Astrocyte (in vitro differentiated cells and primary cell): ENCODE results near the gene SHCBP1L. TPM values are rescaled to one million over a fixed set of nuclear protein-coding genes. Genes with fewer than 3 reads are reported as not detected.
A peak's percentile ranks its signal among the peaks of the same experiment; 100 is the strongest.
"Not testable (repeated sequence)": the region's sequence is repeated elsewhere in the genome, so short reads cannot be mapped to it uniquely, and the experiment has no call there.

ENCODE experiments used
- DNase-seq: peaks from one replicate; pipeline ENCODE4 v3.0.0-alpha.2; 2010; ENCODE audit warnings: low read depth
- FAIRE-seq: peaks from 2 replicates; lab custom pipeline; 2011; peaks lifted over from hg19 to GRCh38; lab: Jason Lieb, UNC
- H2AFZ ChIP-seq: 2 replicates; pipeline ENCODE4 v1.6.0; 2012; ENCODE audit warnings: low read depth, low read length, inconsistent platforms
- H3K27ac ChIP-seq: 2 replicates; pipeline ENCODE4 v1.5.1; 2011; ENCODE audit warnings: low read depth, low read length, inconsistent platforms
- H3K27me3 ChIP-seq: 2 replicates; pipeline ENCODE4 v1.6.0; 2011; ENCODE audit warnings: low read length, inconsistent platforms; ENCODE audit not compliant: insufficient read depth
- H3K36me3 ChIP-seq: 2 replicates; pipeline ENCODE4 v1.5.1; 2011; ENCODE audit warnings: low read length, inconsistent platforms; ENCODE audit not compliant: insufficient read depth
- H3K4me1 ChIP-seq: 2 replicates; pipeline ENCODE4 v1.5.1; 2011; ENCODE audit warnings: low read length, inconsistent platforms; ENCODE audit not compliant: insufficient read depth
- H3K4me2 ChIP-seq: 2 replicates; pipeline ENCODE4 v1.6.0; 2012; ENCODE audit warnings: low read length, inconsistent platforms
- H3K4me3 ChIP-seq: 2 replicates; pipeline ENCODE4 v1.5.1; 2011; ENCODE audit warnings: low read depth, mild to moderate bottlenecking, low read length, inconsistent platforms; ENCODE audit not compliant: insufficient read depth
- H3K79me2 ChIP-seq: 2 replicates; pipeline ENCODE4 v1.6.0; 2012; ENCODE audit warnings: mild to moderate bottlenecking, low read length, inconsistent platforms; ENCODE audit not compliant: insufficient read depth
- H3K9ac ChIP-seq: 2 replicates; pipeline ENCODE4 v1.6.0; 2012; ENCODE audit warnings: mild to moderate bottlenecking, low read length, inconsistent platforms
- H3K9me3 ChIP-seq: 2 replicates; pipeline ENCODE4 v1.5.1; 2012; ENCODE audit warnings: low read depth, mild to moderate bottlenecking, low read length, inconsistent platforms; ENCODE audit not compliant: insufficient read depth
- H4K20me1 ChIP-seq: 2 replicates; pipeline ENCODE4 v1.6.0; 2012; ENCODE audit warnings: low read length, inconsistent platforms; ENCODE audit not compliant: insufficient read depth
- H3K27ac Mint-ChIP-seq: one replicate; pipeline ENCODE4 v1.8.0; 2021; ENCODE audit warnings: mild to moderate bottlenecking, mixed read lengths; ENCODE audit not compliant: unreplicated experiment
- H3K27me3 Mint-ChIP-seq: one replicate; pipeline ENCODE4 v1.8.0; 2021; ENCODE audit warnings: low read depth, mixed read lengths; ENCODE audit not compliant: unreplicated experiment
- H3K36me3 Mint-ChIP-seq: one replicate; pipeline ENCODE4 v1.8.0; 2021; ENCODE audit warnings: low read depth, mixed read lengths; ENCODE audit not compliant: unreplicated experiment
- H3K4me1 Mint-ChIP-seq: one replicate; pipeline ENCODE4 v1.8.0; 2021; ENCODE audit warnings: low read depth, mixed read lengths; ENCODE audit not compliant: unreplicated experiment
- H3K4me3 Mint-ChIP-seq: one replicate; pipeline ENCODE4 v1.8.0; 2021; ENCODE audit warnings: mild to moderate bottlenecking, moderate library complexity, mixed read lengths; ENCODE audit not compliant: unreplicated experiment
- H3K9me3 Mint-ChIP-seq: one replicate; pipeline ENCODE4 v1.8.0; 2021; ENCODE audit warnings: mild to moderate bottlenecking, mixed read lengths; ENCODE audit not compliant: unreplicated experiment
- EZH2 ChIP-seq: IDR thresholded peaks from 2 replicates; pipeline ENCODE4 v1.6.1; 2012; ENCODE audit warnings: mild to moderate bottlenecking, low read length, inconsistent platforms; ENCODE audit not compliant: insufficient read depth
- total RNA-seq: library from RNA; stranded (reverse); gene quantifications from 2 replicates; pipeline ENCODE4 v1.2.1, GENCODE V29; 2021
- TF ChIP-seq, protein P1 (sequence below): IDR thresholded peaks from 2 replicates; pipeline ENCODE4 v1.5.1; 2011; ENCODE audit warnings: low read depth, mild to moderate bottlenecking, inconsistent platforms, low read length, moderate library complexity; ENCODE audit not compliant: insufficient read depth

Gene SHCBP1L
- total RNA-seq, 1 donor from 2014 or later, result not detected

DNA sequence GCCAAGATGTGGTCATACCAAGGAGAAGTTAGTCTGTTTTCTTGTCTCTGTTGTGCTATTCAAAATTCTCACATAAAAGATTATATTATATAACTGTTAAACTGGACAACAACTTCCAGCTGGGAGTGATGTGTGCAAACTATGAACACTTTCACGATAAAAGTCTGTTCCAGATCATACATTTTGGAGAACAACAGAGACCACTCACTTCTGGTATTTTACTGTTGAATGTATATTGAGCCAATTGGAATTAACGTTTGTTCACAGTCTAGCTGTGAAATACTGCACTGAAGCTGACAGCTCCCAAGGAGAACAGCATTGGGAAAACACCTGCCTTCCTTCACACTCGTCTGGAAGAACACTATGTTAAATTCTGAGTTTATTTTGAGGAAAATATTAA is 860 bp upstream of the SHCBP1L start:
- Histone ChIP-seq H3K4me1 (peaks cover 11% of the 10 kb centered on the region), H3K27ac (no peak overlapping the region), H3K4me3 (no peak overlapping the region), H4K20me1 (peaks cover 3% of the 10 kb centered on the region), H3K9ac (no peak overlapping the region), H2AFZ (no peak overlapping the region), H3K4me2 (no peak overlapping the region), H3K79me2 (no peaks in the 10 kb centered on the region), H3K27me3 (no peaks in the 10 kb centered on the region), H3K36me3 (no peaks in the 10 kb centered on the region), H3K9me3 (no peaks in the 10 kb centered on the region)
- DNase-seq, result no peak
- TF ChIP-seq, protein P1, sequence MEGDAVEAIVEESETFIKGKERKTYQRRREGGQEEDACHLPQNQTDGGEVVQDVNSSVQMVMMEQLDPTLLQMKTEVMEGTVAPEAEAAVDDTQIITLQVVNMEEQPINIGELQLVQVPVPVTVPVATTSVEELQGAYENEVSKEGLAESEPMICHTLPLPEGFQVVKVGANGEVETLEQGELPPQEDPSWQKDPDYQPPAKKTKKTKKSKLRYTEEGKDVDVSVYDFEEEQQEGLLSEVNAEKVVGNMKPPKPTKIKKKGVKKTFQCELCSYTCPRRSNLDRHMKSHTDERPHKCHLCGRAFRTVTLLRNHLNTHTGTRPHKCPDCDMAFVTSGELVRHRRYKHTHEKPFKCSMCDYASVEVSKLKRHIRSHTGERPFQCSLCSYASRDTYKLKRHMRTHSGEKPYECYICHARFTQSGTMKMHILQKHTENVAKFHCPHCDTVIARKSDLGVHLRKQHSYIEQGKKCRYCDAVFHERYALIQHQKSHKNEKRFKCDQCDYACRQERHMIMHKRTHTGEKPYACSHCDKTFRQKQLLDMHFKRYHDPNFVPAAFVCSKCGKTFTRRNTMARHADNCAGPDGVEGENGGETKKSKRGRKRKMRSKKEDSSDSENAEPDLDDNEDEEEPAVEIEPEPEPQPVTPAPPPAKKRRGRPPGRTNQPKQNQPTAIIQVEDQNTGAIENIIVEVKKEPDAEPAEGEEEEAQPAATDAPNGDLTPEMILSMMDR, result no peak
- no peak for TF ChIP-seq EZH2
- Mint-ChIP-seq H3K36me3 (no peaks in the 10 kb centered on the region), H3K9me3 (no peaks in the 10 kb centered on the region), H3K27me3 (no peaks in the 10 kb centered on the region), H3K4me3 (no peak overlapping the region), H3K4me1 (peaks cover 10% of the 10 kb centered on the region), H3K27ac (no peak overlapping the region)
- no peak for FAIRE-seq

DNA sequence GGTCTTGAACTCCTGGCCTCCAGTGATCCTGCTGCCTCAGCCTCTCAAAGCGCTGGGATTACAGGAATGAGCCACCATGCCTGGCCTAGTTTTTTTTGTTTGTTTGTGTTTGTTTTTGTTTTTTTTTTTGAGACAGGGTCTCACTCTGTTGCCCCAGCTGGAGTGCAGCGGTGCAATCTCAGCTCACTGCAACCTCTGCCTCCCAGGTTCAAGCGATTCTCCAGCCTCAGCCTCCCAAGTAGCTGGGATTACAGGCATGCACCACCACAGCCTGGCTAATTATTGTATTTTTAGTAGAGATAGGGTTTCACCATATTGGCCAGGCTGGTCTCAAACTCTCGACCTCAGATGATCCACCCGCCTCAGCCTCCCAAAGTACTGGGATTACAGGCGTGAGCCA is 9.6 kb downstream of the SHCBP1L start:
- not testable (repeated sequence) for H3K4me2 ChIP-seq, FAIRE-seq, H4K20me1 ChIP-seq, H3K4me1 ChIP-seq, H2AFZ ChIP-seq, H3K27me3 ChIP-seq, H3K27me3 Mint-ChIP-seq, H3K4me3 Mint-ChIP-seq, H3K27ac ChIP-seq, H3K9me3 ChIP-seq, H3K9ac ChIP-seq, DNase-seq, H3K9me3 Mint-ChIP-seq, H3K36me3 Mint-ChIP-seq, H3K27ac Mint-ChIP-seq, H3K4me1 Mint-ChIP-seq, H3K4me3 ChIP-seq, H3K79me2 ChIP-seq, H3K36me3 ChIP-seq

DNA sequence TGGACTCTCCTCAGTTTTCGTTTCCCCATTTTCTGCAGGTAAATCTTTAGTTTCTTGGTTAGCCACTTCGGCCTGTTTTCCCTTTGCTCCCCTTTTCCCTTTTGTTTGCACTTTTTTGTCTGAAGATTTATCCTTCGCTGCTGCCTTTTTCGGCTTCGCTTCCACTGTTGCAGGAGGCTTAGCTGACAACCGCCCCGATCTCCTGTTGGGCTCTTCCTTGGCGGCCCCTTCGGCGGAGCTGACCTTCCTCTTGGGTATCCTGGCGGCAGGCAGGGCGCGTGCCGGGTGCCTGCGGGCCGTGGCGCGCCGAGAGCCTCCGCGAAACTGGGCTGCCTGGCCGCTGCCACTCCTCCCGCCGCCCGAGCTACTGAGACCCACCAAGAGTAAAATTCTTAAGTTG is 10.8 kb downstream of the SHCBP1L start:
- peak overlapping the region; percentile 47 for H3K4me3 ChIP-seq
- H3K4me3 Mint-ChIP-seq, result peak overlapping the region; percentile 72
- not testable (repeated sequence) for H3K36me3 Mint-ChIP-seq, FAIRE-seq, H3K9ac ChIP-seq, H3K27me3 Mint-ChIP-seq, DNase-seq, H3K9me3 Mint-ChIP-seq, H3K4me1 ChIP-seq, H3K36me3 ChIP-seq, H3K27ac ChIP-seq, H3K79me2 ChIP-seq, H3K4me1 Mint-ChIP-seq, H3K9me3 ChIP-seq, H4K20me1 ChIP-seq, H3K27me3 ChIP-seq
- peak overlapping the region; percentile 72 for H2AFZ ChIP-seq
- peak overlapping the region; percentile 83 for H3K4me2 ChIP-seq
- H3K27ac Mint-ChIP-seq, result peak overlapping the region; percentile 15

DNA sequence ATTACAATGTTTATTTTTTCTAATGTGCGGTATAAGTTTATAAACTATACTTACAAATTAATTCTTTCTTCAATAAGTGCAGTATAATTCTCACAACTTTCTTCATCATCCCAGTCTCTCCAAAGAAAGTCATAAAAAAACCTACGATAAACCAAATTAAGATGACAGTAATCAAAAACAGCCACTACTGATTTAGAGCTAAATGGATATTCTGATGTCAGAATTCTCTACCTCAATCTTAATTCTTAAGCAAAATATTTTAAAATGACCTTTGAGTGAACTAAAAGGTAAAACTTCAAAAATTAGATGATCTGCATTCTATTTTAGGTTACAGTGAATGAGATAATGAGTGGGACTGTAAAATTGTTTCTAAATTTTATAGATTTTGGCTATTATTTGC is 13.6 kb downstream of the SHCBP1L start:
- peaks cover 5% of the 10 kb centered on the region for H3K9me3 Mint-ChIP-seq
- FAIRE-seq, result no peak

More for the DNA sequence above, 13.6 kb downstream of the SHCBP1L start:
- no peaks in the 10 kb centered on the region for H3K9me3 ChIP-seq
- no peaks in the 10 kb centered on the region for H3K36me3 Mint-ChIP-seq
- no peak overlapping the region for H3K27ac ChIP-seq
- H3K4me3 Mint-ChIP-seq, result no peak overlapping the region
- H3K4me2 ChIP-seq, result no peak overlapping the region
- no peaks in the 10 kb centered on the region for H3K36me3 ChIP-seq
- no peak overlapping the region for H3K4me3 ChIP-seq
- no peak overlapping the region for H3K27ac Mint-ChIP-seq
- H2AFZ ChIP-seq, result no peak overlapping the region
- H3K4me1 ChIP-seq, result no peaks in the 10 kb centered on the region
- H3K27me3 Mint-ChIP-seq, result peaks cover 7% of the 10 kb centered on the region
- H3K4me1 Mint-ChIP-seq, result no peaks in the 10 kb centered on the region
- no peaks in the 10 kb centered on the region for H3K79me2 ChIP-seq
- H4K20me1 ChIP-seq, result no peaks in the 10 kb centered on the region
- H3K27me3 ChIP-seq, result no peaks in the 10 kb centered on the region
- no peak overlapping the region for H3K9ac ChIP-seq
- no peak for DNase-seq
- no peak for TF ChIP-seq EZH2
